GM19328 (cell line): ENCODE data around the gene RPN2.

Experiments used
- ATAC-seq: cut with Tn5 transposase; IDR thresholded peaks from one replicate; pipeline ENCODE4 v1.9.1; 2021; ENCODE audit warnings: mild to moderate bottlenecking, moderate library complexity; ENCODE audit not compliant: unreplicated experiment

Gene RPN2

GRCh38 chr20:37288091-37288490 is 109.0 kb downstream of the RPN2 start:
- ATAC-seq: no peak

- no peak for ATAC-seq
Observed at GRCh38 chr20:37290158-37290810, 111.2 kb downstream of the RPN2 start.
